Keratinocyte (primary cell): ENCODE results near the gene MUC16. TPM values are rescaled to one million over a fixed set of nuclear protein-coding genes. Genes with fewer than 3 reads are reported as not detected.

ENCODE experiments used
- DNase-seq: peaks from one replicate; pipeline ENCODE4 v3.0.0-alpha.2; 2011; ENCODE audit warnings: low read depth, missing footprints, low spot score
- FAIRE-seq: peaks from 2 replicates; lab custom pipeline; 2011; peaks lifted over from hg19 to GRCh38; lab: Jason Lieb, UNC
- H2AFZ ChIP-seq: 2 replicates; pipeline ENCODE4 v1.6.0; 2012; ENCODE audit warnings: low read length, control low read depth, inconsistent platforms; ENCODE audit not compliant: control insufficient read depth
- H3K27ac ChIP-seq: 2 replicates; pipeline ENCODE4 v1.5.1; 2011; ENCODE audit warnings: low read length; ENCODE audit not compliant: control insufficient read depth, insufficient read depth
- H3K27me3 ChIP-seq: 3 replicates; pipeline ENCODE4 v1.6.0; 2011; ENCODE audit warnings: low read length; ENCODE audit not compliant: control insufficient read depth, insufficient read depth; ENCODE audit errors: extremely low read depth
- H3K36me3 ChIP-seq, 2 experiments: 2 replicates in 1 of 2; 3 replicates in 1 of 2; pipeline ENCODE4 v1.5.1; 2011; ENCODE audit warnings: low read length in 2 of 2, mild to moderate bottlenecking in 1 of 2; ENCODE audit not compliant: control insufficient read depth in 2 of 2, insufficient read depth in 2 of 2; ENCODE audit errors: extremely low read depth in 1 of 2
- H3K4me1 ChIP-seq: 3 replicates; pipeline ENCODE4 v1.5.1; 2011; ENCODE audit warnings: low read length; ENCODE audit not compliant: control insufficient read depth, insufficient read depth; ENCODE audit errors: extremely low read depth
- H3K4me2 ChIP-seq: 3 replicates; pipeline ENCODE4 v1.6.0; 2011; ENCODE audit warnings: low read depth, low read length; ENCODE audit not compliant: control insufficient read depth, insufficient read depth; ENCODE audit errors: extremely low read depth
- H3K4me3 ChIP-seq, 3 experiments: fragments of 200-600 bp in 1 of 3; sonication (generic) in 1 of 3; 2 replicates in 2 of 3; 3 replicates in 1 of 3; pipeline ENCODE4 v1.5.1; 2011 to 2016; ENCODE audit warnings: low read length in 3 of 3, mild to moderate bottlenecking in 3 of 3, control low read depth in 2 of 3, inconsistent platforms in 1 of 3, low read depth in 1 of 3, mixed read lengths in 1 of 3, mixed run types in 1 of 3, moderate library complexity in 1 of 3; ENCODE audit not compliant: control insufficient read depth in 2 of 3, insufficient read depth in 2 of 3; ENCODE audit errors: extremely low read depth in 1 of 3
- H3K79me2 ChIP-seq: 2 replicates; pipeline ENCODE4 v1.6.0; 2012; ENCODE audit warnings: low read length; ENCODE audit not compliant: control insufficient read depth, insufficient read depth
- H3K9ac ChIP-seq: 3 replicates; pipeline ENCODE4 v1.6.0; 2011; ENCODE audit warnings: low read length; ENCODE audit not compliant: control insufficient read depth, insufficient read depth; ENCODE audit errors: extremely low read depth
- H3K9me1 ChIP-seq: 3 replicates; pipeline ENCODE4 v1.6.0; 2011; ENCODE audit warnings: low read length; ENCODE audit not compliant: control insufficient read depth, insufficient read depth; ENCODE audit errors: extremely low read depth
- H3K9me3 ChIP-seq: 2 replicates; pipeline ENCODE4 v1.5.1; 2012; ENCODE audit warnings: low read depth, low read length; ENCODE audit not compliant: control insufficient read depth
- H4K20me1 ChIP-seq: 3 replicates; pipeline ENCODE4 v1.6.0; 2011; ENCODE audit warnings: low read length; ENCODE audit not compliant: control insufficient read depth, insufficient read depth; ENCODE audit errors: extremely low read depth
- CTCF ChIP-seq, 3 experiments: IDR thresholded peaks in 1 of 3; conservative IDR thresholded peaks in 1 of 3; optimal IDR thresholded peaks in 1 of 3; 2 replicates in 2 of 3; 3 replicates in 1 of 3; pipeline versions ENCODE3 to v1.5.1; 2011; ENCODE audit warnings: low read length in 3 of 3, mild to moderate bottlenecking in 3 of 3, moderate library complexity in 2 of 3, control low read depth in 1 of 3, inconsistent platforms in 1 of 3; ENCODE audit not compliant: insufficient read depth in 2 of 3; ENCODE audit errors: extremely low read depth in 1 of 3
- EZH2 ChIP-seq: IDR thresholded peaks from one replicate; pipeline ENCODE4 v1.6.1; 2012; ENCODE audit warnings: inconsistent platforms, mild to moderate bottlenecking, low read length, moderate library complexity
- dilution Hi-C: fragments of 300-500 bp; cut with MboI; formaldehyde crosslinking; loops from one replicate; pipeline ENCODE4 v1.7.0; 2020; ENCODE audit warnings: low sequenced_read_pairs; ENCODE audit not compliant: extremely low pct_ligation_motif_present
- polyA plus RNA-seq, 5 experiments: library from polyadenylated mRNA; depleted of rRNA in 3 of 5; stranded (reverse) in 3 of 5; stranded (forward) in 1 of 5; unstranded in 1 of 5; fragments of >200 nt; gene quantifications; 1 replicate in 1 of 5; 2 replicates in 3 of 5; 3 replicates in 1 of 5; pipeline versions ENCODE4 v1.2.1 to v1.2.3, GENCODE V29; 2011 to 2012; ENCODE audit warnings: missing spikeins in 2 of 5, low read depth in 1 of 5, low replicate concordance in 1 of 5

Gene MUC16
- polyA plus RNA-seq, 1 donor (not counting 4 experiments of a cell fraction or from before 2014, with no cell fraction given) = 0.03 TPM

GRCh38 chr19:9018163-9018875, 8.1 kb upstream of the MUC16 start:
- Histone ChIP-seq H3K27me3 (no peaks in the 10 kb centered on the region), H3K36me3 (no peaks in the 10 kb centered on the region), H3K4me1 (no peaks in the 10 kb centered on the region), H2AFZ (no peak overlapping the region), H3K9ac (no peak overlapping the region), H3K4me2 (no peak overlapping the region), H3K27ac (no peak overlapping the region), H3K4me3 (no peak overlapping the region), H3K9me1 (no peaks in the 10 kb centered on the region), H3K79me2 (no peaks in the 10 kb centered on the region), H4K20me1 (no peaks in the 10 kb centered on the region), H3K9me3 (no peaks in the 10 kb centered on the region)
- FAIRE-seq = no peak
- dilution Hi-C loops = no loop called here
- DNase-seq = no peak
- TF ChIP-seq CTCF (optimal IDR thresholded peaks at IDR 0.05 in 1 of 3, IDR thresholded peaks at IDR 0.05 in 1 of 3, conservative IDR thresholded peaks at IDR 0.05 in 1 of 3; ENCODE audit: extremely low read depth in 1 of 3, insufficient read depth in 2 of 3, low read length in 3 of 3) = no peak
- TF ChIP-seq EZH2 = no peak

GRCh38 chr19:9014803-9015202, 4.6 kb upstream of the MUC16 start:
- no peak overlapping the region for H3K4me3 ChIP-seq
- FAIRE-seq (no peak), DNase-seq (no peak)
- no peaks in the 10 kb centered on the region for H3K9me3 ChIP-seq
- H2AFZ ChIP-seq = no peak overlapping the region
- dilution Hi-C loops = no loop called here
- no peaks in the 10 kb centered on the region for H3K4me1 ChIP-seq
- H3K4me2 ChIP-seq = no peak overlapping the region
- H3K36me3 ChIP-seq = no peaks in the 10 kb centered on the region
- no peak overlapping the region for H3K27ac ChIP-seq
- H3K9ac ChIP-seq = no peak overlapping the region
- H4K20me1 ChIP-seq = no peaks in the 10 kb centered on the region
- H3K79me2 ChIP-seq = no peaks in the 10 kb centered on the region
- no peaks in the 10 kb centered on the region for H3K9me1 ChIP-seq
- no peak for TF ChIP-seq EZH2
- no peak for TF ChIP-seq CTCF (optimal IDR thresholded peaks at IDR 0.05 in 1 of 3, IDR thresholded peaks at IDR 0.05 in 1 of 3, conservative IDR thresholded peaks at IDR 0.05 in 1 of 3; ENCODE audit: extremely low read depth in 1 of 3, insufficient read depth in 2 of 3, low read length in 3 of 3)
- H3K27me3 ChIP-seq = peaks cover 12% of the 10 kb centered on the region
